Osteoblast (primary cell): ENCODE measurements around the gene TGFBR2. TPM values are rescaled to one million over a fixed set of nuclear protein-coding genes. Genes with fewer than 3 reads are reported as not detected.

Experiments
- DNase-seq: peaks from one replicate; pipeline ENCODE4 v3.0.0; 2011; ENCODE audit warnings: low spot score, mixed read lengths; ENCODE audit not compliant: insufficient read length; ENCODE audit errors: missing footprints
- H2AFZ ChIP-seq: 2 replicates; pipeline ENCODE4 v1.6.0; 2011; ENCODE audit warnings: mild to moderate bottlenecking, low read length
- H3K27ac ChIP-seq: 2 replicates; pipeline ENCODE4 v1.5.1; 2011; ENCODE audit warnings: mild to moderate bottlenecking, low read depth, low read length, moderate library complexity
- H3K27me3 ChIP-seq: 2 replicates; pipeline ENCODE4 v1.6.0; 2012; ENCODE audit warnings: mild to moderate bottlenecking, control low read depth, inconsistent platforms, low read length, moderate library complexity; ENCODE audit not compliant: insufficient read depth
- H3K36me3 ChIP-seq: 2 replicates; pipeline ENCODE4 v1.5.1; 2011; ENCODE audit warnings: mild to moderate bottlenecking, low read length, control low read depth, moderate library complexity; ENCODE audit not compliant: insufficient read depth
- H3K4me1 ChIP-seq: 2 replicates; pipeline ENCODE4 v1.5.1; 2011; ENCODE audit warnings: mild to moderate bottlenecking, low read length, control low read depth, moderate library complexity; ENCODE audit not compliant: insufficient read depth
- H3K4me2 ChIP-seq: 2 replicates; pipeline ENCODE4 v1.6.0; 2011; ENCODE audit warnings: mild to moderate bottlenecking, low read length; ENCODE audit not compliant: insufficient read depth
- H3K4me3 ChIP-seq: fragments of 200-600 bp; sonication (generic); 3 replicates; pipeline ENCODE4 v1.5.1; 2012; ENCODE audit warnings: mild to moderate bottlenecking, low read length, inconsistent platforms; ENCODE audit not compliant: insufficient read depth
- H3K79me2 ChIP-seq: 2 replicates; pipeline ENCODE4 v1.6.0; 2012; ENCODE audit warnings: mild to moderate bottlenecking, low read length, control low read depth, inconsistent platforms; ENCODE audit not compliant: insufficient read depth
- H3K9me3 ChIP-seq: 2 replicates; pipeline ENCODE4 v1.5.1; 2011; ENCODE audit warnings: low read depth, low read length, control low read depth
- H4K20me1 ChIP-seq: 2 replicates; pipeline ENCODE4 v1.6.0; 2012; ENCODE audit warnings: mild to moderate bottlenecking, low read length, control low read depth; ENCODE audit not compliant: insufficient read depth
- total RNA-seq: library from RNA; depleted of rRNA; stranded (reverse); fragments of >200 nt; gene quantifications from 2 replicates; pipeline ENCODE4 v1.2.3, GENCODE V29; 2012
- TF ChIP-seq, protein P1 (sequence below): IDR thresholded peaks from 2 replicates; pipeline ENCODE4 v1.5.1; 2011; ENCODE audit warnings: mild to moderate bottlenecking, low read depth, low read length, moderate library complexity; ENCODE audit errors: extremely low read depth

Gene TGFBR2
- total RNA-seq, 1 donor: 118 TPM

DNA sequence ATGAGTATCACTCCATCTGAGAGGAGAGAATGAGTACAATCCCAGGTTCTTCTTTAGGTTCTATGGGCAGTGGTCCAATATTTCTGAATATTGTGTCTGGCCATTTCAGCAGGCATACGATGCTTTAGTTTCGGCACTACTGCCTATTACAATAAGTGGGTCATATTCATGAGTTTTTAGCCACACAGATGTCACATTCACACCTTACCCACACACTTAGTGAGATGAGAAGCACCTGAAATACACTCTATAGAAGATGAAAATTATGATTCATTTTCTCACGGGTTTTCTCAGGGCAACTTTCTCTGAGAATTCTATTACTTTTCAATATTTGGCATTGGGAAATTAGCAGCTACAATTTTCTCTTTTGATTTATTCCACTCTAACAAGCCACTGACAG lies 132.2 kb downstream of the TGFBR2 start:
- no peaks in the 10 kb centered on the region for H3K9me3 ChIP-seq
- no peak for DNase-seq
- H3K36me3 ChIP-seq: no peaks in the 10 kb centered on the region
- no peak overlapping the region for H3K27ac ChIP-seq
- TF ChIP-seq, protein P1, sequence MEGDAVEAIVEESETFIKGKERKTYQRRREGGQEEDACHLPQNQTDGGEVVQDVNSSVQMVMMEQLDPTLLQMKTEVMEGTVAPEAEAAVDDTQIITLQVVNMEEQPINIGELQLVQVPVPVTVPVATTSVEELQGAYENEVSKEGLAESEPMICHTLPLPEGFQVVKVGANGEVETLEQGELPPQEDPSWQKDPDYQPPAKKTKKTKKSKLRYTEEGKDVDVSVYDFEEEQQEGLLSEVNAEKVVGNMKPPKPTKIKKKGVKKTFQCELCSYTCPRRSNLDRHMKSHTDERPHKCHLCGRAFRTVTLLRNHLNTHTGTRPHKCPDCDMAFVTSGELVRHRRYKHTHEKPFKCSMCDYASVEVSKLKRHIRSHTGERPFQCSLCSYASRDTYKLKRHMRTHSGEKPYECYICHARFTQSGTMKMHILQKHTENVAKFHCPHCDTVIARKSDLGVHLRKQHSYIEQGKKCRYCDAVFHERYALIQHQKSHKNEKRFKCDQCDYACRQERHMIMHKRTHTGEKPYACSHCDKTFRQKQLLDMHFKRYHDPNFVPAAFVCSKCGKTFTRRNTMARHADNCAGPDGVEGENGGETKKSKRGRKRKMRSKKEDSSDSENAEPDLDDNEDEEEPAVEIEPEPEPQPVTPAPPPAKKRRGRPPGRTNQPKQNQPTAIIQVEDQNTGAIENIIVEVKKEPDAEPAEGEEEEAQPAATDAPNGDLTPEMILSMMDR: no peak
- no peaks in the 10 kb centered on the region for H3K27me3 ChIP-seq
- H3K4me3 ChIP-seq: no peak overlapping the region
- H3K79me2 ChIP-seq: no peaks in the 10 kb centered on the region
- no peak overlapping the region for H2AFZ ChIP-seq
- no peaks in the 10 kb centered on the region for H4K20me1 ChIP-seq
- no peak overlapping the region for H3K4me2 ChIP-seq
- no peaks in the 10 kb centered on the region for H3K4me1 ChIP-seq

DNA sequence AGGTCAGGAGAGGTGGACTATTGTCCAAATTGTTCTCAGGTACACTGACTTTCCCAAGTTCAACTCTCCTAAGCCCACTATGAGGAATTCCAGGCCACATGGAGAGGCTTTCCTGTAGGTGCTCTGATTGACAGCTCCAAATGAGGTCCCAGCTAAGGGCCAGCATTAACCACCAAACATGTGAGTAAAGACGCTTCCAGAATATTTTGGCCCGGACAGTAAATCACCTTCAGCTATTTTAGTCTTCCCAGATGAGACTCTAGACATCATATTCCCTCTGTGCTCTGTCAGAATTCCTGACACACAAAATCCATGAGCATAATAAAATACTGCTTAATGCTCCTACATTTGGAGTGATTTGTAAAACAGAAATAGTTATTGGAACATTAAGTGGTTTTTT lies 135.5 kb downstream of the TGFBR2 start:
- H2AFZ ChIP-seq: no peak overlapping the region
- no peak overlapping the region for H3K4me3 ChIP-seq
- H3K27ac ChIP-seq: no peak overlapping the region
- no peaks in the 10 kb centered on the region for H3K79me2 ChIP-seq
- no peaks in the 10 kb centered on the region for H3K27me3 ChIP-seq
- no peaks in the 10 kb centered on the region for H3K9me3 ChIP-seq
- H4K20me1 ChIP-seq: no peaks in the 10 kb centered on the region
- no peaks in the 10 kb centered on the region for H3K4me1 ChIP-seq
- no peak overlapping the region for H3K4me2 ChIP-seq
- no peaks in the 10 kb centered on the region for H3K36me3 ChIP-seq
- no peak for DNase-seq
- TF ChIP-seq, protein P1: no peak

DNA sequence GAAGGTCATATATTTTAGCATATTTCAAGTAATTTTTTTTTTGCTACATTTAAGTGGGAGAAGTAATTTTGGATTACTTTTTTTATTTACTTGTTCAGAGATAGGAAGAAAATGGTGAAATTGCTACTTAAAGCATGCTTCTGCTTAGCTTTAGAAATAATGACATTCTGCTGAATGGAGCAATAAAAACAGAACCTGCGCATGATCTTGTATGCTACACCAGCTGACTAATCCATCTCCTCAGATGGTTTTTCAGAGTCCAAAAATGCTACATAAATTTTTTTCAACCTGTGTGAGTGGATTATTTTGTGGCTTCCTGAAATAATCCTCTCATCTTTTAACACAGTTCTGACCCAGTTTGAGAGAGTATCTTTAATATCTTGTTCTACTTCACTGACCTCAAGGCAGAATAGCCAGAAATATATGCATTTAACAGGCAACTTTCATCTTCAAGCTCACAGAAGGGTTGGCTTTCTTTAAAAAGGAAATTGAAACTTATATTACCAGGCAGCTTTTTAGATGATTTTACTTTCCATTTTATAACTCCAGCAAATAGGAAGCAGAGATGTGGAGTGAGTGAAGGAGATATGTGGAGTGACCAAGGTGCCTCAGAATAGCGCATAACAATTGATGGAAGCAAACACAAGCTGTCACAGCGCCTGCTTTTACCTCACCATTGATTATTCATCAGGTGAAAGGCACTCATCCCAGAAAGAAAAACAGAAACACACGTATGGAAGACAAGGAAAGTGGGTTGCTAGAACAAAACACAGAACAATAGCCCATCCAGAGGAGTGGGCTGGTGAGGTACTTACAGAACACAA lies 136.6 kb downstream of the TGFBR2 start:
- no peak overlapping the region for H3K4me3 ChIP-seq
- H3K27me3 ChIP-seq: no peaks in the 10 kb centered on the region
- TF ChIP-seq, protein P1: no peak
- no peaks in the 10 kb centered on the region for H3K9me3 ChIP-seq
- no peak for DNase-seq
- H2AFZ ChIP-seq: peak overlapping the region; percentile 40
- H3K79me2 ChIP-seq: no peaks in the 10 kb centered on the region
- H3K4me2 ChIP-seq: no peak overlapping the region
- peaks cover 5% of the 10 kb centered on the region for H3K4me1 ChIP-seq
- no peak overlapping the region for H3K27ac ChIP-seq
- H3K36me3 ChIP-seq: no peaks in the 10 kb centered on the region
- no peaks in the 10 kb centered on the region for H4K20me1 ChIP-seq
